Superior temporal gyrus (tissue), 1 donor: ENCODE results near the gene FGFRL1.
"Not testable (repeated sequence)": the region's sequence is repeated elsewhere in the genome, so short reads cannot be mapped to it uniquely, and the experiment has no call there.

Source experiments
- DNase-seq: peaks from one replicate; pipeline ENCODE4 v3.0.0-alpha.2; 2016; ENCODE audit errors: extremely low spot score

The FGFRL1 gene

GRCh38 chr4:1039493-1040343 lies 28.3 kb downstream of the FGFRL1 start:
- DNase-seq, result no peak

- no peak for DNase-seq
Observed at GRCh38 chr4:1040344-1041146, 29.1 kb downstream of the FGFRL1 start.

- DNase-seq, result peak; percentile 33
Observed at GRCh38 chr4:1041147-1041935, 29.9 kb downstream of the FGFRL1 start.

- no peak for DNase-seq
Observed at GRCh38 chr4:1041936-1042330, 30.5 kb downstream of the FGFRL1 start.

- no peak for DNase-seq
Observed at GRCh38 chr4:1042352-1043055, 31.1 kb downstream of the FGFRL1 start.

GRCh38 chr4:1043162-1043561 lies 31.7 kb downstream of the FGFRL1 start:
- DNase-seq, result no peak

GRCh38 chr4:1043651-1044468 lies 32.4 kb downstream of the FGFRL1 start:
- peak; percentile 70 for DNase-seq

- no peak for DNase-seq
Observed at GRCh38 chr4:1044469-1045192, 33.2 kb downstream of the FGFRL1 start.

- DNase-seq, result no peak
Observed at GRCh38 chr4:1045193-1045594, 33.8 kb downstream of the FGFRL1 start.

- no peak for DNase-seq
Observed at GRCh38 chr4:1045595-1046201, 34.3 kb downstream of the FGFRL1 start.

GRCh38 chr4:1046581-1047011 lies 35.2 kb downstream of the FGFRL1 start:
- not testable (repeated sequence) for DNase-seq

- DNase-seq, result no peak
Observed at GRCh38 chr4:1047106-1047975, 35.9 kb downstream of the FGFRL1 start.

- no peak for DNase-seq
Observed at GRCh38 chr4:1047976-1048772, 36.7 kb downstream of the FGFRL1 start.

- no peak for DNase-seq
Observed at GRCh38 chr4:1048773-1049590, 37.6 kb downstream of the FGFRL1 start.

- no peak for DNase-seq
Observed at GRCh38 chr4:1049591-1049905, 38.1 kb downstream of the FGFRL1 start.

- DNase-seq, result no peak
Observed at GRCh38 chr4:1050486-1051213, 39.2 kb downstream of the FGFRL1 start.
